Fibroblast of skin of scalp (primary cell): ENCODE data around the gene SEPHS1.
"Not testable (repeated sequence)": the region's sequence is repeated elsewhere in the genome, so short reads cannot be mapped to it uniquely, and the experiment has no call there.

Experiments
- DNase-seq: peaks from one replicate; pipeline ENCODE4 v3.0.0-alpha.2; 2013

Gene SEPHS1

DNA sequence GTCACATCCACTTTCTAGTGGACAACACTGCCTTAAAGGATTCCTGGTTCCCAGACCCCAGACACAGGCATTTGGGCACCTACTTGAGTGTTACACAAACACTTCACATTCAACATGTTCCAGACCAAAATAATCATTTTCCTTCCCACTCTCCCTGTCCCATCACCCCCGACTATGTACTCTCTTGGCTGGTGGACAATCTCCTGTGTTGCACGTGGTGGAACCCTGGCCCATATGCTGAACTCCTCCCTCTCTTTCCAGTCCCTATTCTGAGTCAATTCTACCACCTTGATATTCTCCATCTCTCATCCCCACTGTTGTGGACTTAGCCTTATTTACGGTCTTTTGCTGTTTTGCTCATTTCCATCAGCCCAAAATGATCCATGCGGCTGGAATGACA lies 8.3 kb upstream of the SEPHS1 start:
- DNase-seq, result no peak

- DNase-seq, result no peak
Measured at GRCh38 chr10:13354783-13355182, 6.7 kb upstream of the SEPHS1 start.

DNA sequence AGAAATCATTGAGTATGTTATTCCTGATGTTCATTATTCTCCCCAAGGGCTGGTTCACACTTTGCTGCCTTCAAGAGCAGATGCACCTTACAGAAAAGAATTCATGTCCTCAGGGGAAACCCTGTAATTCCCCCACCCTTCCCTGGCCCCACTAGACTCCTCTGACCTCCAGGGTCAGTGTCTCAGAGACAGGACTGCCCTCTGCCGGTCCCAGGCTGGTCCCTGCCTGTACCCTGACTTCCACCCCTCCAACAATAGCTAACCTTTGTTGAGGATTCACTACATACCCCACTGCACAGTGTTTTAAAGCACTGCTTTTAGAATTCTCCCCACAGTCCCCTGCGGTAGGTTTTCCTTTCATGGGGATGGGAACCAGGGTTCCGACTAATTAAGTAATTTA lies 4.4 kb upstream of the SEPHS1 start:
- DNase-seq, result no peak

DNA sequence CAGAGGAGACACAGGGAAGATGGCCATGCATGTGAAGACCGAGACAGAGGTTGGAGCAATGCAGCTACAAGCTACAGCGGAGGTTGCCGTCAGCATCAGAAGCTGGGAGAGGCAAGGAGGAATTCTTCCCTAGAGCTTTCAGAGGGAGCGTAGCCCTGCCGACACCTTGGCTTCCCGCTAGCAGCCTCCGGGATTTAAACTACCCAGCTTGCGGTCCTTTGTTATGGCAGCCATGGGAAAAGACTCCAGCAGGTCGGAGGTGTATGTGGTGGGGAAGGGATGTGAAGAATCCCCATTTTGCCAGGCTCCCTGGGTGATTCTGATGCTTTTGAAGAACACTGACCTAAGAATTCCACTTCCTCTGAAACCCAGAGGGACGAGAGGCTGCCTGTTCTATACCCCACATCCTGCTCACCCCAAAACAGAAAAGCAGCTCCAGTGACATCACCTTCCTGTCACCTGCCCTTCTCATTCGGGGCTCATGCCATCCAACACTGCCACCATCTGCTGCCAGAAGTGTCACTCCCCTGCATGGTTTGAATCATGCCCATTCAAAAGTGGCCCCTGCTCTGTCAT lies 3.3 kb upstream of the SEPHS1 start:
- DNase-seq, result no peak

DNA sequence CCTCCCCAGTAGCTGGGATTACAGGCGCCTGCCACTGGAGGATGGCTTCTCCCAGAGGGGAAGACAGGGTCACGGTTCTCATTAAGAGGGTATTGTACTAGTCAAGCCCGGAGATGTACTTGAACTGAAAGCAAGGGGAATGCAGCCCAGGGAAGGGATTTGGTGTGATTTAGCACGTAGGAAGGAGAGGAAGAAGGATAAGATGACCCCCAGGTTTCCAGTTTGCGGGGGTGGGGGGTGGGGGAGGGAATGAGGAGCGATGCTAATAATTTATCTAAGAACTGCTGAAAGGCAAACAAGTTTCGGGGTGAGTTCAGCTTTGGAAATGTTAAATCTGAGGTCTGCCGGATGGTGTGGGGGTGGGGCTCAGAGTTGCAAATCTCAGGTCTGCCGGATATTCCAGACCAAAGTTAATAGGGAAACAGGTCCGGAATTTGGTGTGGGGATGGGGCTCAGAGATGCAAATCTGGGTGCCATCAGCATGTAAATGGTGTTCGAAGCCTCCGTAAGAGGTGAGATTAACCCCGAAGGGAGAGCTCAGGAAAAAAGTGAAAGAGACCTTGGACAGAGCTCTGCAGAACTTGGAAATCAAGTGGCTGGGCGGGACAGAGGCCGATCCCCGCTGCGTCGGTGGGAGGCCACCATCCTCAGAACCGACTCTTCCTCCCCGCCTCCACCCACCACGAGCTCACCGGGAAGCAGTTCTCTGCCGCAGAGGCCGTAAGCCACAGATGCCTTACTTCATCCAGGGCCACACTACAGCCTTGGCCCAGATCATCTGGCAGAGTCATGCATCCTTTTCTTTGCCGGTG lies 1.6 kb upstream of the SEPHS1 start:
- DNase-seq, result peak; percentile 51

DNA sequence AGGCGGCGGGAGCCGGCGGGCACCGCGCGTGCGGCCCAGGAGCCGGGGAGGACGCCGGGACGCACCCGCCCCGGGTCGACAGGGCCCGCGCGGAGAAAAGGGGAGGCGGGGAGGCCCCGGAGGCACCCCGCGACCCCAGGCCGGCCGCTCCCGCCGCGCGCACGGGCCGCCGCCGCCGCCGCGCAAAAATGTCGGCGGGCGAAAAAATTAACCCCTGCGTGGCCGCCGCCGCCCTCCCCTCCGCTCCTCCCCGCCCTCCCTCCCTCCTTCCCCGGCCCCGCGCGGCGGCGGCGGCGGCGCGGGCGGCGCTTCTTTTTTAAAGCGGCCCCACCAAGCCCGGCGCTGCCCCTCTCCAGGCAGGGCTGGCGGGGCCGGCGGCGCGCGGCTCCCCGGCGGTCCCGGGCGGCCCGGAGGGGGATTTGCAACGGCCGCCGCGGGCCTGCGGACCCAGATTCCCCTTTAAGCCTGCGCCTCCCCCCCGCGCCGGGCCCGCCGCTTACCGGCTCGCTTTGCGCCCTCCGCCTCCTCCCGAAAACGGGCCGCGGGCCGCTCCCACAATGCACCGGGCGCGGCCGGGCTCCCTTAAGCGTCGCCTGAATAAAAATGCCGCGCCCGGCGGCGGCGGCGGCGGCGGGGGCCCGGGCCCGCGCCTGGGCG lies 465 bp downstream of the SEPHS1 start:
- peak; percentile 84 for DNase-seq

- no peak for DNase-seq
Measured at GRCh38 chr10:13347043-13347499, 1.0 kb downstream of the SEPHS1 start.

DNA sequence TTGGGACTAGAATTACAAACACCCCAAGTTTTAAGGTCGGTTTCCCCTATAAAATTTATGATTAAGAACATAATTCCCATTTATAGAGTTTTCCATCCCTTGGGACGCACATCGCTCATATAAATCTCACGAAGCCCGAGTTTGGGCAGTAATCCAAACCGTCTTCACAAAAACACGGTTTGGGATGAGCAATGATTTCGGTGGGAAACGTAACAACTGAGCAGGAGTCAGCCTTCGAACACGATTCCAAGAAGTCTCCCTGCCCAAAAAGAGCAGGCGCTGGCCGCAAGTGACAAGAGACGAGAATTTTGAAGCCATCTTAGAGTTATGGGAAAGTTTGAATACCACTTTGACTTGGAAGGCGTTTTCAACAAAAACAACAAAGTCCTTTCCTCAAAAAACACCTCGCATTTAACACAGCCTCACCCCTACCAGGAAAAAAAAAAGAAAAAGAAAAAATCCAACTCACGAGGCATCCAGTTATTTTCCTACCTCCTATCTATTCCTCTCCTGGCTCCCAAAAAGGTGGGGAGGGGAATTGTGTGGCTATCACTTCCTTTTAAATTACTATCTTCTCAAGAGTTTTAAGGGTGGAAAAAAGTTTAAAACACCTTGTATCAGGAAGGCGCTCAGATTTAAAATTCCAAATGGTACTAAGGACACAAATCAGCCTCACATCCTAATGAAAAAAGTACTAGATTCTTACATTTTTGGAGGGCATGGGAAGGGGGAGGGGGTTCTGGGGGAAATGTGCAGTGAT lies 1.6 kb downstream of the SEPHS1 start:
- peak; percentile 83 for DNase-seq

DNA sequence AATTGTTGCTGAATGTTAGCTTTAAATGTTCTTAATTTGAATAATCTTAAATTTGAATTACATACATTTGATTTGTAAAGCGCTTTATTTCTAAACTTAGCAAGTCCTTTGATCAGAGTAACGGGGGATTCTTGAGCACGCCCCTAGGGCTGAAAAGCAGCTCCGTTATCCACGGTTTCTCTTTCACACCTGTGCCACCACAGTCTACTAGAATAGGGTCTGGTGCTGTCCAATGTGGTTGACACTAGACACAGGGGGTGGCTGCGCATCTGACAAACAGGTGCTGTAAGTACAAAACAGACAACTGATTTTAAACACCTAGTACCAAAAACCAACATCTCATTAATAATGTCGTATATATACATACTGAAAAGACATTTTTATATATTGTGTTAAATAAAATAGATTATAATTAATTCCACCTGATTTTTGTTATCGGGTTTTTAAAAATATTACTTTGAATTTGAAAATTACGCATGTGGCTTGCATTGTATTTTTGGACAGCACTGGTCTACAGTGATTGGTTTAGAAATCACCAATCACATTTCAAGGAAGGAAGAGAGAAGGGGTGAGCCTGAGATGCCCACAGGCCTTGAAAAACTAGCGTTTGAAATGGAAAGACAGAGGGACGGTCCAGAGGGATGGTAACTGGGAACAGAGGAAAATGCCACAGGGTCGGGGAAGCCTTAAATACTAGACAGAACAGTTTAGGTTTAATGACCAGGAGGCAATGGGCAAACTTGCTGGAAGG lies 7.3 kb downstream of the SEPHS1 start:
- no peak for DNase-seq

- no peak for DNase-seq
Measured at GRCh38 chr10:13340068-13340467, 8.0 kb downstream of the SEPHS1 start.

- peak; percentile 79 for DNase-seq
Measured at GRCh38 chr10:13338390-13339110, 9.5 kb downstream of the SEPHS1 start.

DNA sequence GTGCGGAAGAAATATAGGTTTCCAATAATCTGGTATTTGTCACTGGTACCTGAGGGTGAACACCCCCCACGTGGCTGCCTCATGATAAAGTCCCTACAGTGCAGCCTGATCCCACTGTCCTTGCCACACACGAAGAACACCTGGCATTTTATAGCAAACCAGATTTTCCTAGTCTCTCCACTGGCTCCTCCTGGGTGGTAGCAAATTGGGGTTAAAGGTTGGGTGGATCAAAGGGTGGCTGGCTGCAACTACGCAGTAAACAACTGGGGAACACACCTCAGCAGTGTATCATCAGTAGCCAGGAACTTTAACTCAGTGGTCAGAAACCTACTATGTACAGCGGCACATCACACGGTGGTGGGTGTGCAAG lies 10.3 kb downstream of the SEPHS1 start:
- no peak for DNase-seq

DNA sequence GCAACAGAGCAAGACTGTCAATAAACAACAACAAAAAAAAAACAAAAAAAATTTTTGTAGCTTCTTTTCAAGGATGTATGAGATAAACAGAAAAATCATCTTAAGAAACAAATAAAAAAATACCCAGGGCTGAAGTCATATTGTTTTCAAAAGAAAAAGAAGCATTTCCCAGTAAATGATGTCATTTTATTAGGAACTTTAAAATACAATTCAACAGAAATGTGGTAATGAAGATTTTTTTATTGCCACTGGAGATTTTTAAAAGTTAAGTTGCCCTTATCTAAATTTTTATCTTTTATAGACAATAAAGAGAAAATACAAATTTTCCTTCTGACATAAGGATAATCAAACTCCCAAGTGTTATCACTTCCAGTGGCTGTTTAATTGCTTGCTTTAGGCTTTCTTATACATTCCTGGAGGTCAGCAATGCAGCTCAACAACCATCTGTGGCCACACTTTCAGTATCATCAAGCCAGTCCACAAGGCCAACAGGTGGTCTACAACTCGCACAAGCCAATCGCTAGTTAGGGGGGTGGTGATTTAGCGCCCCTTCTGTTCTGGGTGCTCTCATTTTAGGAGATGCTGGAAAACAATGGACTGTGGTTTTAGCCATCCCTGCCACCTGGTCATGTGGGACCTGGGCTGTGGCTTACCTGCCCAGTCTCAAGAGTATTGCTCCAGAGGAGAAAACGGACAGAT lies 10.8 kb downstream of the SEPHS1 start:
- no peak for DNase-seq

DNA sequence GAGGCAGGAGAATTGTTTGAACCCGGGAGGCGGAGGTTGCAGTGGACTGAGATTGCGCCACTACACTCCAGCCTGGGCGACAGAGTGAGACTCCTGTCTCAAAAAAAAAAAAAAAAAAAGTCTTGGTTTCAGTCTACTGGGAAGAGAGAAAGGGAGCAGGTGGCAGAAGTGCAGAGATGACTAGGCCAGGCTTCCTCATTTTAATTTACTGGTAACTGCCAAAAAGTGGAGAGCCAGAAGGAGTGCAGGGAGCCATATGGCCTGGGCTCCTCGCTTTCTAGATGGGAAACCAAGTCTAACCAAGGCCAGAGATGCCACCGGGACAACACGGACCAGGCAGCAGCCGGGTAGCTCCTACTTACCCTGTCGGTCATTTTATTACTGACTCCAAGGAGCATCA lies 12.2 kb downstream of the SEPHS1 start:
- DNase-seq, result no peak

- no peak for DNase-seq
Measured at GRCh38 chr10:13334556-13334955, 13.5 kb downstream of the SEPHS1 start.

DNA sequence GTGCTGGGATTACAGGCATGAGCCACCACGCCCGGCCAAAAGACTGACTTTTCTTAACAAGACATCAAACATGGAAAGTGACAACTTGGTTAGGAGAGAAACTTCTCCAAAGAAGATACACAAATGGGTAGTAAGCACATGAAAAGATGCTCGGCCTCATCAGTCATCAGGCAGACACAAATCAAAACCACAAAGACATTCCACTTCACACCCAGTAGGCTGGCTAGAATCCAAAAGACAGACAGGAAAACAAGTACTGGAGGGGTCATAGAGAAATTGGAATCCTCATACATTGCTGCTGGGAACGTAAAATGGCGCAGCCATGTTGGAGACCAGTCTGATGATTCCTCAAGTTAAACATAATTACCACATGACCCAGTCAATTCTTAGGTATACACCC lies 16.4 kb downstream of the SEPHS1 start:
- DNase-seq, result peak; percentile 56

- not testable (repeated sequence) for DNase-seq
Measured at GRCh38 chr10:13330980-13331379, 17.1 kb downstream of the SEPHS1 start.

DNA sequence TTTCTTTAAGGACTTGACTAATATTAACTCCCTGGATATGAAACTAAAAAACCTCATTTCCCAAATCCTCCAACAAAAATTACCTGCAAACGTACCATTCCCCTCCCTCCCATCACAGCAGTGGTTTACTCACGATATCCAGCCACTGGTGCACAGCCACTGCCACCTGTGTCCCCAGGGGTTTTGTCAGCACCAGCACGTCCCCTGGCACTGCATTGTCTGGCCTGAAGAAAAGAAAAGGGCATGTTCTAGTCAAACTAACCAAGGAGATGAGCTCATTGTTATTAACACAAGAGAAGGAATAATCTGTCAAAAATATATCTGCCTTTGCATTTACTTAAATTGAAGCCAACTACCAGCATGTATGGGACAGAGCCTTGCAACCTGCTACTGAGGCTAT lies 18.5 kb downstream of the SEPHS1 start:
- DNase-seq, result no peak

DNA sequence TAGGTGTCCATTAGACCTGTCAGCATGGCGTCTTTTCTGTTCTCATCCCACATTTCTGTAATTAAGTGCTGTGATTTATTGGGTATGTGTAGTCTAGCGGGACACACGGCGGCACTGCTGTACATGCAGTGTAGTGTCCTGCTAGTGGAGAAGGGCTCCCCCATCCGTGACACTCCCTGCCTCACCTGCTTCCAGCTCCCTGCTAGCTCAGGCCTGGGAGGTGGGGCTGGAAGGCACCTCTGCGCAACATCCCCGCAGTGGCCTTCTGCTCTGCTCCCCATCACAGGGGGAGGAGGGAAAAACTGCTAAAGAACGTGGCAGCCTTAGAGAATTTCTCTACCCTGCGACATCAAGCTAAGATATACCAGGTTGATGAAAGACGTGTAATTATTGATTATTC lies 19.5 kb downstream of the SEPHS1 start:
- no peak for DNase-seq

GRCh38 chr10:13328126-13328525 lies 20.0 kb downstream of the SEPHS1 start:
- no peak for DNase-seq

DNA sequence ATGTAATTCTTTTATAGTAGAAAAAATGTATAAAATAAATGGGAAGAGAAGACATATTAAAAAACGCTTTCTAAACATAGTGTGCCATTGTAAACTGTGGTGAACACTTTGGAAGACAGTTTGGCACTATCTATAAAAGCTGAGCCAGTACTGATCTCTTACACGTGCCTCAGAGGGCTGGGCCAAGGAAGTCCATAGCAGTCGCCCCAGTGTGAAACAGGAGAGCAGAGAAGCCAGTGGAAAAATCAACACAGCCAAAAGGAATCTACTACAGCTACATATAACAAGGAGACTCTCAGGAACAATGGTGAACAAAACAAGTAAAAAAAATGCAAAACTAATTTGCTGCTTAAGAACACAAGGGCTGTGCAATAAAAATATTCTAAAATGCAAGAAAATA lies 20.6 kb downstream of the SEPHS1 start:
- no peak for DNase-seq
